Glutamatergic neuron (in vitro differentiated cells): ENCODE measurements around the gene IHH. TPM values are rescaled to one million over a fixed set of nuclear protein-coding genes. Genes with fewer than 3 reads are reported as not detected.

Experiments
- DNase-seq: peaks from one replicate; pipeline ENCODE4 v3.0.0; 2022
- H3K27ac Mint-ChIP-seq: one replicate; pipeline ENCODE4 v1.8.0; 2020; ENCODE audit warnings: mild to moderate bottlenecking, mixed read lengths, inconsistent platforms; ENCODE audit not compliant: unreplicated experiment
- H3K27me3 Mint-ChIP-seq: one replicate; pipeline ENCODE4 v1.8.0; 2020; ENCODE audit warnings: mild to moderate bottlenecking, moderate library complexity, mixed read lengths, inconsistent platforms; ENCODE audit not compliant: unreplicated experiment
- H3K36me3 Mint-ChIP-seq: one replicate; pipeline ENCODE4 v1.8.0; 2020; ENCODE audit warnings: mild to moderate bottlenecking, mixed read lengths, inconsistent platforms; ENCODE audit not compliant: unreplicated experiment
- H3K4me1 Mint-ChIP-seq: one replicate; pipeline ENCODE4 v1.8.0; 2020; ENCODE audit warnings: mild to moderate bottlenecking, low read depth, mixed read lengths, inconsistent platforms; ENCODE audit not compliant: unreplicated experiment
- H3K4me3 Mint-ChIP-seq: one replicate; pipeline ENCODE4 v1.8.0; 2020; ENCODE audit warnings: mild to moderate bottlenecking, mixed read lengths, inconsistent platforms; ENCODE audit not compliant: unreplicated experiment
- H3K9me3 Mint-ChIP-seq: one replicate; pipeline ENCODE4 v1.8.0; 2020; ENCODE audit warnings: mild to moderate bottlenecking, moderate library complexity, mixed read lengths, inconsistent platforms; ENCODE audit not compliant: unreplicated experiment
- CTCF ChIP-seq: fragments of 200-600 bp; sonication (generic); IDR thresholded peaks from one replicate; pipeline ENCODE4 v1.5.0; 2021; ENCODE audit not compliant: partially characterized antibody, unreplicated experiment
- total RNA-seq: library from RNA; stranded (reverse); fragmentation: NEBNext Ultra II Directional; extraction: Animal tissue kit (Norgen Biotek cat#: 25700); gene quantifications from one replicate; pipeline ENCODE4 v1.2.1, GENCODE V29; 2021; ENCODE audit not compliant: unreplicated experiment

Gene IHH
- total RNA-seq, 1 donor from 2014 or later, result not detected

GRCh38 chr2:219017201-219017931, 43.4 kb downstream of the IHH start:
- H3K9me3 Mint-ChIP-seq, result peaks cover 2% of the 10 kb centered on the region
- no peak for TF ChIP-seq CTCF
- no peaks in the 10 kb centered on the region for H3K4me1 Mint-ChIP-seq

DNA sequence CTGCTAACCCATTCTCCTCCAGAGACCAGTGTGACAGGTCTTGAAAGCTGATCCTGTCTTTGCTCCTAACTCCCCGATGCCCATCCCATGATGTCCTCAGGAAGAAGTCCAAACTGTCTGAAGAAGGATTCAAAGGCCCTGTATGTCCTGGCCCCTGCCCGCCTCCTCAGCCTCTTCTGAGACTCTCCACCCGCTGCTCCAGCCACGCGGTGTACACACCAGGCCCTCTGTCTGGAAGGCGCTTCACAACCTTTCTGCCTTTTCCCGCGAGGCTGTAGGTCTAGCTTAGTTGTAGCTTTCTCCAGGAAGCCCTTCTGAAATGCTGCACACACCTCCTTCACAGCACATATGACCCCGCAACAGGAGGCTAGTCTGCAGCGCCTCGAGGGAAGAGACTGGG, 44.0 kb downstream of the IHH start:
- Mint-ChIP-seq H3K36me3 (no peaks in the 10 kb centered on the region), H3K9me3 (peaks cover 2% of the 10 kb centered on the region), H3K27ac (no peak overlapping the region), H3K4me3 (no peak overlapping the region), H3K27me3 (peaks cover 4% of the 10 kb centered on the region), H3K4me1 (no peaks in the 10 kb centered on the region)
- no peak for TF ChIP-seq CTCF
- DNase-seq, result no peak

More at GRCh38 chr2:219017201-219017931, 43.4 kb downstream of the IHH start:
- Mint-ChIP-seq H3K27me3 (peaks cover 4% of the 10 kb centered on the region), H3K27ac (no peak overlapping the region), H3K36me3 (no peaks in the 10 kb centered on the region), H3K4me3 (no peak overlapping the region)
- DNase-seq, result no peak

GRCh38 chr2:219010873-219011272, 49.8 kb downstream of the IHH start:
- H3K4me1 Mint-ChIP-seq, result no peaks in the 10 kb centered on the region
- peaks cover 5% of the 10 kb centered on the region for H3K27me3 Mint-ChIP-seq
- H3K36me3 Mint-ChIP-seq, result no peaks in the 10 kb centered on the region
- no peak for DNase-seq
- H3K27ac Mint-ChIP-seq, result no peak overlapping the region
- peaks cover 5% of the 10 kb centered on the region for H3K9me3 Mint-ChIP-seq
- H3K4me3 Mint-ChIP-seq, result no peak overlapping the region
- no peak for TF ChIP-seq CTCF

DNA sequence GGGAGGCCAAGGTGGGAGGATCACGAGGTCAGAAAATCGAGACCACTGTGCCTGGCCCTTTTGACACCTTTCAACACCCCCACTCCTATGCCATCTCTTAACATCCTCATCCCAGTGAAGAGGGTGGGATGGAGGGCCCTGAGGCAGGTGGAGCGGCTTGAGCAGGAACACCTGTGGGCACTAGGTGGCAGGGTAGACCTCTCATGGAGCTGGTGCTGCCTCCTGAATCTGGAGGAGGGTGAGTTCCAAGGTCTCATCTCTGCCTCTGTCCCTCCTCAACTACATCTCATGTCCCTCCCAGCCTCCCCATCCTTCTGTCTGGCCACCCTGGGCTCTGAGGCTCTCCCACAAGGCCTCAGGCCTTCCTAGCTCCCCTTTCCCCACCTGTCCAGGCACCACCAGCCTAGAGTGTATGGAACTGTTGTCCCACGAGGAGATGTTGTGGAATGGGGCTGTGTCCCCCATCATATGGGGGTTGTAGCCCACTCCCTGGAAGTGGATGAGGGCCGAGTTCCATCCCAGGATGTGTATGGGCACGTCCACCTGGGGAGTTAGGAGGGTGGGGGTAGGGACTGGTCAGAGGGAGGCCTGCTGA, 50.5 kb downstream of the IHH start:
- no peak for TF ChIP-seq CTCF
- Mint-ChIP-seq H3K27ac (no peak overlapping the region), H3K4me1 (no peaks in the 10 kb centered on the region), H3K36me3 (no peaks in the 10 kb centered on the region), H3K27me3 (peaks cover 5% of the 10 kb centered on the region), H3K9me3 (peaks cover 5% of the 10 kb centered on the region), H3K4me3 (no peak overlapping the region)
- no peak for DNase-seq

DNA sequence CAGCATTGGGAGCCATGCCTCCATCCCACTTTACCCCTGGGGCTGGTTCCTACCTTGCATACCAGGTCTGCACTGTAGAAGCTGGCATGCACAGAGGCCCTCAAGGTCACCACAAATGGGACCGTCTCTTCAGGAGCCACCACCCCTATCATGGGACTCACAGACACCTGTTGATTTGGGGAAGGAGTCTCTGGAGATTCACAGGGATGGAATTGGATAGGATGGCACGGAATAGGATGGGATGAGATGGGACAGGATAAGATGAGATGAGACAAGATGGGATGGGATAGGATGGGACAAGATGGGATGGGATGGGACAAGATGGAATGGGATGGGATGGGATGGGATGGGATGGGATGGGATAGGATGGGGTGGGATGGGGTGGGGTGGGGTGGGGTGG, 51.4 kb downstream of the IHH start:
- Mint-ChIP-seq H3K27me3 (peaks cover 3% of the 10 kb centered on the region), H3K9me3 (peaks cover 3% of the 10 kb centered on the region), H3K36me3 (no peaks in the 10 kb centered on the region), H3K4me1 (no peaks in the 10 kb centered on the region), H3K4me3 (no peak overlapping the region), H3K27ac (no peak overlapping the region)
- DNase-seq, result no peak
- TF ChIP-seq CTCF, result no peak
